ENCODE measurements around the gene SNX1. TPM values are rescaled to one million over a fixed set of nuclear protein-coding genes. Genes with fewer than 3 reads are reported as not detected.

The SNX1 gene
- total RNA-seq, 2 experiments from 2014 or later: 122 to 125 TPM

- ChIA-PET POLR2A (no interaction called here), CTCF (interaction anchor here (0.7 to 3.1 kb wide), 4 partner anchors 9 to 57 kb away, joined by 3 to 10 read pairs (median 4); no protein-coding TSS in a partner anchor)
- H3K27ac Mint-ChIP-seq: peak overlapping the region; percentile 52
- no peaks in the 10 kb centered on the region for H3K9me3 Mint-ChIP-seq
- peaks cover 7% of the 10 kb centered on the region for H3K4me1 Mint-ChIP-seq
- H3K36me3 Mint-ChIP-seq (ENCODE audit: low read depth): peaks cover 8% of the 10 kb centered on the region
- DNase-seq: no peak
- H3K27me3 Mint-ChIP-seq: no peaks in the 10 kb centered on the region
- H3K4me3 Mint-ChIP-seq: no peak overlapping the region
Measured at GRCh38 chr15:64144565-64145281, 48.9 kb downstream of the SNX1 start.

GRCh38 chr15:64146041-64146440 lies 50.3 kb downstream of the SNX1 start:
- ChIA-PET POLR2A (no interaction called here), CTCF (interaction anchor here (1.1 to 1.6 kb wide), 2 partner anchors 12 to 13 kb away, joined by 3 to 6 read pairs; no protein-coding TSS in a partner anchor)
- Mint-ChIP-seq H3K4me1 (peaks cover 20% of the 10 kb centered on the region), H3K27me3 (no peaks in the 10 kb centered on the region), H3K27ac (no peak overlapping the region), H3K9me3 (no peaks in the 10 kb centered on the region), H3K36me3 (ENCODE audit: low read depth) (peaks cover 5% of the 10 kb centered on the region), H3K4me3 (no peak overlapping the region)
- DNase-seq: no peak

DNA sequence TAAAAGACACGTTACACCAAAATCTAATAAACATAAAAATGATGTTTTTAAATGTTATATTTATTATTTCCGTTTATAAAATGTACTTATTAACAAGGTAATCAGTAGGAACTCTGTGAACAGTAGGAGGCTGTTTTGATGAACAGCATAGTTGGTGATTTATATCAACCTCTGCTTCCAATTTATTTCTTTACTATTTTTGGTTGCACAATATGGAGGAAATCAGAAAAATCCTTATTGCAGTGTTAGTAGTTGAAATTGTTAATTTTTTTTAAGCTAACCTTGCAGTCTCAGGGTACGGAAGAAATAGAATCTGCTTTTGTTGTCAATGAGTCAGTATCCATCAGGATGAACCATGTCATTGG lies 50.7 kb downstream of the SNX1 start:
- H3K4me1 Mint-ChIP-seq: peaks cover 20% of the 10 kb centered on the region
- no peak overlapping the region for H3K27ac Mint-ChIP-seq
- POLR2A ChIA-PET: no interaction called here
- no peak for DNase-seq
- CTCF ChIA-PET: interaction anchor here (0.7 to 1.0 kb wide), 2 partner anchors 14 to 53 kb away, joined by 3 to 4 read pairs; partner anchors contain the start of gene CIAO2A
- no peak overlapping the region for H3K4me3 Mint-ChIP-seq
- no peaks in the 10 kb centered on the region for H3K27me3 Mint-ChIP-seq
- no peaks in the 10 kb centered on the region for H3K36me3 Mint-ChIP-seq (ENCODE audit: low read depth)
- no peaks in the 10 kb centered on the region for H3K9me3 Mint-ChIP-seq

- no peaks in the 10 kb centered on the region for H3K27me3 Mint-ChIP-seq
- peaks cover 20% of the 10 kb centered on the region for H3K4me1 Mint-ChIP-seq
- CTCF ChIA-PET: interaction anchor here (0.7 to 8.5 kb wide), 5 partner anchors 14 to 202 kb away, joined by 3 to 60 read pairs (median 4); partner anchors contain the start of genes CIAO2A and PPIB
- H3K9me3 Mint-ChIP-seq: no peaks in the 10 kb centered on the region
- DNase-seq: no peak
- POLR2A ChIA-PET: no interaction called here
- H3K4me3 Mint-ChIP-seq: no peak overlapping the region
- H3K36me3 Mint-ChIP-seq (ENCODE audit: low read depth): no peaks in the 10 kb centered on the region
- no peak overlapping the region for H3K27ac Mint-ChIP-seq
Measured at GRCh38 chr15:64146885-64147681, 51.3 kb downstream of the SNX1 start.

- no peaks in the 10 kb centered on the region for H3K36me3 Mint-ChIP-seq (ENCODE audit: low read depth)
- no peaks in the 10 kb centered on the region for H3K9me3 Mint-ChIP-seq
- no peaks in the 10 kb centered on the region for H3K27me3 Mint-ChIP-seq
- H3K27ac Mint-ChIP-seq: no peak overlapping the region
- H3K4me3 Mint-ChIP-seq: no peak overlapping the region
- DNase-seq: no peak
- ChIA-PET CTCF (interaction anchor here (0.6 to 8.5 kb wide), 5 partner anchors 15 to 533 kb away, joined by 3 to 60 read pairs (median 4); partner anchors contain the start of gene PPIB), POLR2A (no interaction called here)
- peaks cover 26% of the 10 kb centered on the region for H3K4me1 Mint-ChIP-seq
Measured at GRCh38 chr15:64148168-64148567, 52.4 kb downstream of the SNX1 start.

GRCh38 chr15:64148581-64148980 lies 52.8 kb downstream of the SNX1 start:
- H3K27me3 Mint-ChIP-seq: peaks cover 3% of the 10 kb centered on the region
- no peaks in the 10 kb centered on the region for H3K9me3 Mint-ChIP-seq
- H3K27ac Mint-ChIP-seq: no peak overlapping the region
- ChIA-PET CTCF (interaction anchor here (1.1 to 8.5 kb wide), 3 partner anchors 15 to 203 kb away, joined by 3 to 60 read pairs (median 4); partner anchors contain the start of gene PPIB), POLR2A (no interaction called here)
- no peak overlapping the region for H3K4me3 Mint-ChIP-seq
- peaks cover 30% of the 10 kb centered on the region for H3K4me1 Mint-ChIP-seq
- no peak for DNase-seq
- H3K36me3 Mint-ChIP-seq (ENCODE audit: low read depth): no peaks in the 10 kb centered on the region

- peak; percentile 50 for DNase-seq
- H3K27ac Mint-ChIP-seq: peak overlapping the region; percentile 54
- peaks cover under 1% of the 10 kb centered on the region for H3K36me3 Mint-ChIP-seq (ENCODE audit: low read depth)
- POLR2A ChIA-PET: interaction anchor here (0.6 to 0.7 kb wide), 2 partner anchors 56 to 1155 kb away, joined by 3 to 4 read pairs; partner anchors contain the start of gene CIAO2A
- H3K27me3 Mint-ChIP-seq: peaks cover 3% of the 10 kb centered on the region
- no peaks in the 10 kb centered on the region for H3K9me3 Mint-ChIP-seq
- peaks cover 32% of the 10 kb centered on the region for H3K4me1 Mint-ChIP-seq
- CTCF ChIA-PET: interaction anchor here (0.6 to 8.5 kb wide), 7 partner anchors 8 to 908 kb away, joined by 3 to 60 read pairs (median 4); partner anchors contain the start of gene PPIB
- no peak overlapping the region for H3K4me3 Mint-ChIP-seq
Measured at GRCh38 chr15:64149424-64149823, 53.6 kb downstream of the SNX1 start.

DNA sequence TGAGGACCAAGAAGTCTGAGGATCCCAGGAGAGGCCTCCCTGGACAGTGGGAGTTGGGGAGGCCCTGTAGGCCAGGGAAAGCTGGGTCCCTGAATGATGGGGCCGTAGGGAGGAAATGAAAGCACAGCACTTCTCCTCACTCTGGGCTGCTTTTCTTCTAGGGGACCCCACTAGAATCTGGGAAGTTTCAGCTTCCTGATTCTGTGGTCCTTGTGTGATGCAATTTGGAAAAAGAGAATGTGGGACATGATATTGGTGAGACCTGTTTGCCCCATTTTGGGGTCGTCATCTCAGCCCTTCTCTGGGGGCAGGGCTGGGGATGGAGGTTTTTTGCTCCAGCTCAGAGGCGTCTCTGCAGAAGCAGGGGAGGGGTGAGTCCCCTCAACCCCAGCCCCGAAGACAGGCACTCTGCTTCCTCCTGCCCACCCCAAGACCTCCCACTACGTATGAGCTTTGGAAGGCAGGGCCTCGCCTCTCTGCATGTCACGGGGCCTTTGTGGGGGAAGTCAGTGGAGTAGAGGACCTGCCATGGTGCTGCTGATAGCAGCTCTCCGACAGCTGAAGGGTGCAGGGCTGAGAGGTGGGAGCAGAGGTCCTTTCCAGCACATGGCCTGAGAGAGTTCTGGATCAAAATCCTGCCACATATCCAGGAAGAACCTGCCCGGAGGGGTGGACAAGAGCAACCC lies 54.3 kb downstream of the SNX1 start:
- ChIA-PET POLR2A (interaction anchor here (0.6 to 1.1 kb wide), 3 partner anchors 56 to 1155 kb away, joined by 3 to 7 read pairs (median 4); partner anchors contain the start of gene CIAO2A), CTCF (interaction anchor here (0.6 to 8.5 kb wide), 9 partner anchors 8 to 908 kb away, joined by 3 to 60 read pairs (median 4); partner anchors contain the start of gene PPIB)
- Mint-ChIP-seq H3K4me3 (peak overlapping the region; percentile 72), H3K27me3 (peaks cover 3% of the 10 kb centered on the region), H3K4me1 (peaks cover 32% of the 10 kb centered on the region), H3K27ac (peak overlapping the region; percentile 54), H3K9me3 (no peaks in the 10 kb centered on the region), H3K36me3 (ENCODE audit: low read depth) (peaks cover 2% of the 10 kb centered on the region)
- no peak for DNase-seq

DNA sequence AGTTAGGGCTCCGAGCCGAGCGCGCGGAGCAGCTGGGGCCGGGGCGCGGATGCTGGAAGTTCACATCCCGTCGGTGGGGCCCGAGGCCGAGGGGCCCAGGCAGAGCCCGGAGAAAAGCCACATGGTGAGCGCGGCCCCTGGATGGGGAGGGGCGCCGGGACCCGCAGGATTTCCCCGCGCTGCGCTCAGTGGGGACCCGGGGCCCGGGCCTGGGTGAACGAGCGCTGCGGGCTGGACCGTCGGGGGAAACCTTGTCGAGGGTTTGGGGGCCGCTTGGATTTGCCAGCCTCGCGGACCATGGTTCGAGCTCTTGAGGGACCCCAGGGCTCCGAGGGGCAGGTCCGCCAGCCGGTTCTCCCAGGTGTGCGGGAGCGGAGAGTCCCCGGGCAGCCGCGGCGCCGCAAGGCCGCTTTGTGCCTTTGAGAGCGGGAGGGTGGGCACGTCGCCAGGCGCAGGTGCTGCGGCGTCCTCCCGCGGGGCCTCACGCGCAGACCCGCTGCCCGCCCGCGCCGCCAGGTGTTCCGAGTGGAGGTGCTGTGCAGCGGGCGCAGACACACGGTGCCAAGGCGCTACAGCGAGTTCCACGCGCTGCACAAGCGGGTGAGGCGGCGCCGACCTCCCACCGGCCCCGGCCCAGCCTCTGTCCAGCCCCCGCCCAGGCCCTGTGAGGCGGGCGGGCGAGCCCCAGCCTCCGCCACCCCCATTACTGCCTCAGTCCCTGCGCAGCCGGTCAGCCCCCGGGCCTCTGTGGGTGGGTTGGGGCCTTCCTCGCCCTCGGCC lies 56.1 kb downstream of the SNX1 start, which contains the start of gene SNX22:
SNX22 (plus strand) TSS at position 5 of the 780 bp plus-strand sequence; CDS start at position 50, 45 bp downstream.
- peaks cover 32% of the 10 kb centered on the region for H3K4me1 Mint-ChIP-seq
- peaks cover 10% of the 10 kb centered on the region for H3K36me3 Mint-ChIP-seq (ENCODE audit: low read depth)
- H3K4me3 Mint-ChIP-seq: peak within 1 kb of the TSS; percentile 72
- no peak for DNase-seq
- ChIA-PET POLR2A (no interaction called here), CTCF (interaction anchor here (1.5 to 8.5 kb wide), 4 partner anchors 12 to 40 kb away, joined by 4 to 60 read pairs (median 8); partner anchors contain the start of gene PPIB)
- peak within 1 kb of the TSS; percentile 76 for H3K27ac Mint-ChIP-seq
- H3K27me3 Mint-ChIP-seq: peaks cover 3% of the 10 kb centered on the region
- H3K9me3 Mint-ChIP-seq: no peaks in the 10 kb centered on the region

DNA sequence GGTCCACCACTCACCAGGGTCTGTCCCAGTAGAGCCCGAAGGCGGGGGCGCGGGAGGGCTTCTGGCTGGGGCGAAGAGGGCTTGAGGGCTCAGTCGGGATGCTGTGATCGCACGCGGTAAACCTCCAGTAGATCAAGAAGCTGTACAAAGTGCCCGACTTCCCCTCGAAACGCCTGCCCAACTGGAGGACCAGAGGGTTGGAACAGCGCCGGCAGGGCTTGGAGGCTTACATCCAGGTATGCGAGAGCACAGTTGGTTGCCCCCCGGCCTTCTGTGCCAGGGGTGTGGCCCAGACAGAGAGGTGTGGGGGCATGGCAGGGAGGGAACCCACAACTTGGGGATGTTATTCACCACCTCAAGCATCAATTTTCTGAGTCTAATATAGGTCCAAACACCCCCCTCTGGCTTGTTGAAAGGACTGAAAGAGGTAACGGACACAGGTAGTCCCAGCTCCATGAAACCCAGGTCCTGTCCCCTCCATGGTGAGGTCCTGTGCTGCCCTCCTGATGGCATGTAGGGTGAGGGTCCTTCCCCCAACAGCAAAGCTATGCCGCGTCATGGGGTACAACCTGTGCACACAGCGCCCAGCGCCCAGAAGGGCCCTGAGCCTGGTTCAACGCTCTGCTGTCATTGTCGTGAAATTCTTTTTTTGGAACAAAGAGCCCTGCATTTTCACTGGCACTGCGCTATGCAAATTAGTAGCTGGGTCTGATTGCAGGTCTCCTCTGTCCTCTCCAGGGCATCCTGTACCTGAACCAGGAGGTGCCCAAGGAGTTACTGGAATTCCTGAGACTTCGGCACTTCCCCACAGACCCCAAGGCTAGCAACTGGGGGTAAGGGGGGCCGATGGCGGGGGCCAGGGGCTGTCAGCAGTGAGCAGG lies 57.0 kb downstream of the SNX1 start:
- peaks cover 3% of the 10 kb centered on the region for H3K27me3 Mint-ChIP-seq
- DNase-seq: no peak
- H3K4me3 Mint-ChIP-seq: peak overlapping the region; percentile 45
- H3K9me3 Mint-ChIP-seq: no peaks in the 10 kb centered on the region
- peaks cover 32% of the 10 kb centered on the region for H3K4me1 Mint-ChIP-seq
- CTCF ChIA-PET: interaction anchor here (0.5 to 8.5 kb wide), 11 partner anchors 9 to 543 kb away, joined by 3 to 60 read pairs (median 5); partner anchors contain the start of gene PPIB
- POLR2A ChIA-PET: interaction anchor here (0.9 kb wide), 1 partner anchor 10 kb away, joined by 4 read pairs; the partner anchor contains the start of gene PPIB
- H3K27ac Mint-ChIP-seq: peak overlapping the region; percentile 46
- H3K36me3 Mint-ChIP-seq (ENCODE audit: low read depth): peaks cover 13% of the 10 kb centered on the region

Measured in activated CD4-positive, alpha-beta T cell treated with anti-CD3 and anti-CD28 coated beads, Interleukin-2, amount 10 ng/mL, durations not matched to agents 7 days and 5 days (primary cell).